Activated naive CD8-positive, alpha-beta T cell treated with anti-CD3 and anti-CD28 coated beads, Interleukin-2, amount 10 ng/mL, durations not matched to agents 7 days and 5 days (primary cell): ENCODE data around the gene TBC1D14. TPM values are rescaled to one million over a fixed set of nuclear protein-coding genes. Genes with fewer than 3 reads are reported as not detected.
A peak's percentile ranks its signal among the peaks of the same experiment; 100 is the strongest.
"Not testable (repeated sequence)": the region's sequence is repeated elsewhere in the genome, so short reads cannot be mapped to it uniquely, and the experiment has no call there.

Experiments used
- ATAC-seq: fragments of 150-1000 bp; cut with Tn5 transposase; one replicate; pipeline ENCODE4 v1.10.0; 2021; ENCODE audit warnings: low read depth, moderate library complexity
- POLR2A ChIA-PET: fragments of 350-600 bp; sonication (Branson Sonifier 250); formaldehyde crosslinking; loops from one replicate; lab custom pipeline; 2021; ENCODE audit warnings: antibody characterized with exemption; lab: Charles Lee
- DNase-seq: peaks from one replicate; pipeline ENCODE4 v3.0.0; 2021
- H3K27ac Mint-ChIP-seq: one replicate; pipeline ENCODE4 v1.8.0; 2022; ENCODE audit warnings: mild to moderate bottlenecking, mixed read lengths
- H3K27me3 Mint-ChIP-seq: one replicate; pipeline ENCODE4 v1.8.0; 2022; ENCODE audit warnings: mild to moderate bottlenecking, moderate library complexity, mixed read lengths
- H3K36me3 Mint-ChIP-seq: one replicate; pipeline ENCODE4 v1.8.0; 2021; ENCODE audit warnings: mild to moderate bottlenecking, mixed read lengths
- H3K4me1 Mint-ChIP-seq: one replicate; pipeline ENCODE4 v1.8.0; 2021; ENCODE audit warnings: mixed read lengths
- H3K4me3 Mint-ChIP-seq: one replicate; pipeline ENCODE4 v1.8.0; 2022; ENCODE audit warnings: mild to moderate bottlenecking, moderate library complexity, mixed read lengths
- H3K9me3 Mint-ChIP-seq: one replicate; pipeline ENCODE4 v1.8.0; 2021; ENCODE audit warnings: mixed read lengths
- total RNA-seq, 2 experiments: library from RNA; stranded (reverse); gene quantifications; one replicate each; pipeline ENCODE4 v1.2.3, GENCODE V29; 2021

The TBC1D14 gene
- total RNA-seq, 2 experiments from 2014 or later, result 44.5 to 52.3 TPM

- DNase-seq (no peak), ATAC-seq (no peak)
- H3K4me1 Mint-ChIP-seq, result peaks cover 35% of the 10 kb centered on the region
- no peak overlapping the region for H3K27ac Mint-ChIP-seq
- peaks cover 6% of the 10 kb centered on the region for H3K27me3 Mint-ChIP-seq
- H3K4me3 Mint-ChIP-seq, result peak overlapping the region; percentile 25
- POLR2A ChIA-PET, result interaction anchor here (2.1 to 2.6 kb wide), 4 partner anchors 8 to 160 kb away, joined by 16 to 70 read pairs (median 22); partner anchors contain the start of gene GRPEL1
- H3K9me3 Mint-ChIP-seq, result no peaks in the 10 kb centered on the region
- H3K36me3 Mint-ChIP-seq, result peaks cover 3% of the 10 kb centered on the region
These were observed 1.9 kb upstream of the TBC1D14 start for GRCh38 chr4:6907658-6908191.

- Mint-ChIP-seq H3K27me3 (peaks cover 6% of the 10 kb centered on the region), H3K4me3 (peak overlapping the region; percentile 92), H3K36me3 (peaks cover 3% of the 10 kb centered on the region), H3K27ac (peak overlapping the region; percentile 88), H3K9me3 (no peaks in the 10 kb centered on the region), H3K4me1 (peaks cover 37% of the 10 kb centered on the region)
- ATAC-seq, result no peak
- no peak for DNase-seq
- POLR2A ChIA-PET, result interaction anchor here (0.7 to 2.6 kb wide), 21 partner anchors 9 to 268 kb away, joined by 3 to 70 read pairs (median 7); partner anchors contain the start of genes BLOC1S4, GRPEL1, MRFAP1 and TADA2B
These were observed 1.1 kb upstream of the TBC1D14 start for GRCh38 chr4:6908432-6909112.

GRCh38 chr4:6909970-6910339 is 329 bp downstream of the TBC1D14 start:
- DNase-seq (no peak), ATAC-seq (peak; percentile 16)
- Mint-ChIP-seq H3K4me3 (peak overlapping the region; percentile 94), H3K9me3 (no peaks in the 10 kb centered on the region), H3K4me1 (peaks cover 35% of the 10 kb centered on the region), H3K27me3 (peaks cover 6% of the 10 kb centered on the region), H3K27ac (peak overlapping the region; percentile 95), H3K36me3 (peaks cover 3% of the 10 kb centered on the region)
- POLR2A ChIA-PET, result interaction anchor here (0.6 to 2.6 kb wide), 17 partner anchors 8 to 269 kb away, joined by 3 to 70 read pairs (median 8); partner anchors contain the start of genes BLOC1S4, GRPEL1, MRFAP1 and TADA2B

GRCh38 chr4:6910340-6910959 is 824 bp downstream of the TBC1D14 start:
- Mint-ChIP-seq H3K4me1 (peaks cover 35% of the 10 kb centered on the region), H3K9me3 (no peaks in the 10 kb centered on the region), H3K36me3 (peaks cover 3% of the 10 kb centered on the region), H3K4me3 (peak overlapping the region; percentile 94), H3K27me3 (peaks cover 6% of the 10 kb centered on the region), H3K27ac (peak overlapping the region; percentile 95)
- DNase-seq, result no peak
- POLR2A ChIA-PET, result interaction anchor here (0.6 to 2.5 kb wide), 5 partner anchors 16 to 194 kb away, joined by 4 to 23 read pairs (median 8); partner anchors contain the start of gene BLOC1S4
- ATAC-seq, result no peak

GRCh38 chr4:6910960-6911874 is 1.6 kb downstream of the TBC1D14 start:
- no peaks in the 10 kb centered on the region for H3K9me3 Mint-ChIP-seq
- H3K36me3 Mint-ChIP-seq, result peaks cover 3% of the 10 kb centered on the region
- peaks cover 6% of the 10 kb centered on the region for H3K27me3 Mint-ChIP-seq
- H3K4me3 Mint-ChIP-seq, result peak overlapping the region; percentile 94
- ATAC-seq (no peak), DNase-seq (no peak)
- peaks cover 35% of the 10 kb centered on the region for H3K4me1 Mint-ChIP-seq
- POLR2A ChIA-PET, result interaction anchor here (1.0 to 2.5 kb wide), 4 partner anchors 31 to 194 kb away, joined by 3 to 19 read pairs (median 6); partner anchors contain the start of genes BLOC1S4 and TADA2B
- peak overlapping the region; percentile 95 for H3K27ac Mint-ChIP-seq

GRCh38 chr4:6911917-6912316 is 2.3 kb downstream of the TBC1D14 start:
- H3K9me3 Mint-ChIP-seq, DNase-seq, H3K27me3 Mint-ChIP-seq, ATAC-seq, H3K27ac Mint-ChIP-seq, H3K36me3 Mint-ChIP-seq, H3K4me3 Mint-ChIP-seq: not testable (repeated sequence)
- POLR2A ChIA-PET, result interaction anchor here (1.0 to 2.5 kb wide), 3 partner anchors 75 to 156 kb away, joined by 3 to 8 read pairs (median 6); partner anchors contain the start of genes GRPEL1 and TADA2B
- H3K4me1 Mint-ChIP-seq, result peaks cover 42% of the 10 kb centered on the region

- no peak overlapping the region for H3K27ac Mint-ChIP-seq
- POLR2A ChIA-PET, result interaction anchor here (1.0 to 2.5 kb wide), 5 partner anchors 14 to 156 kb away, joined by 3 to 8 read pairs (median 4); partner anchors contain the start of genes GRPEL1 and TADA2B
- no peaks in the 10 kb centered on the region for H3K9me3 Mint-ChIP-seq
- peaks cover 47% of the 10 kb centered on the region for H3K4me1 Mint-ChIP-seq
- peak overlapping the region; percentile 23 for H3K4me3 Mint-ChIP-seq
- H3K27me3 Mint-ChIP-seq, result peaks cover 3% of the 10 kb centered on the region
- no peak for DNase-seq
- no peak for ATAC-seq
- H3K36me3 Mint-ChIP-seq, result peaks cover 3% of the 10 kb centered on the region
These were observed 2.8 kb downstream of the TBC1D14 start for GRCh38 chr4:6912441-6912840.

GRCh38 chr4:6913350-6913905 is 3.8 kb downstream of the TBC1D14 start:
- no peak overlapping the region for H3K27ac Mint-ChIP-seq
- H3K36me3 Mint-ChIP-seq, result peaks cover 1% of the 10 kb centered on the region
- no peak for ATAC-seq
- POLR2A ChIA-PET, result interaction anchor here (0.6 to 1.8 kb wide), 5 partner anchors 13 to 155 kb away, joined by 3 to 6 read pairs (median 3); partner anchors contain the start of gene GRPEL1
- DNase-seq, result no peak
- H3K27me3 Mint-ChIP-seq, result peaks cover 1% of the 10 kb centered on the region
- H3K9me3 Mint-ChIP-seq, result no peaks in the 10 kb centered on the region
- H3K4me3 Mint-ChIP-seq, result no peak overlapping the region
- H3K4me1 Mint-ChIP-seq, result peaks cover 48% of the 10 kb centered on the region

- DNase-seq, result no peak
- Mint-ChIP-seq H3K27me3 (no peaks in the 10 kb centered on the region), H3K9me3 (no peaks in the 10 kb centered on the region), H3K4me3 (no peak overlapping the region), H3K36me3 (peaks cover 1% of the 10 kb centered on the region), H3K4me1 (peaks cover 48% of the 10 kb centered on the region), H3K27ac (no peak overlapping the region)
- no peak for ATAC-seq
- POLR2A ChIA-PET, result interaction anchor here (0.6 to 1.8 kb wide), 3 partner anchors 12 to 154 kb away, joined by 3 to 4 read pairs (median 3); partner anchors contain the start of gene GRPEL1
These were observed 4.8 kb downstream of the TBC1D14 start for GRCh38 chr4:6914448-6914847.

- Mint-ChIP-seq H3K4me3 (no peak overlapping the region), H3K36me3 (peaks cover 1% of the 10 kb centered on the region), H3K27me3 (no peaks in the 10 kb centered on the region), H3K9me3 (no peaks in the 10 kb centered on the region), H3K27ac (peak overlapping the region; percentile 9), H3K4me1 (peaks cover 47% of the 10 kb centered on the region)
- DNase-seq, result no peak
- no peak for ATAC-seq
- POLR2A ChIA-PET, result interaction anchor here (1.2 kb wide), 1 partner anchor 153 kb away, joined by 3 read pairs; the partner anchor contains the start of gene GRPEL1
These were observed 5.7 kb downstream of the TBC1D14 start for GRCh38 chr4:6915041-6916005.

GRCh38 chr4:6916069-6916586 is 6.5 kb downstream of the TBC1D14 start:
- POLR2A ChIA-PET, result interaction anchor here (0.7 to 1.9 kb wide), 2 partner anchors 10 to 129 kb away, joined by 3 to 12 read pairs; no protein-coding TSS in a partner anchor
- no peak for ATAC-seq
- H3K27ac Mint-ChIP-seq, result peak overlapping the region; percentile 89
- no peaks in the 10 kb centered on the region for H3K9me3 Mint-ChIP-seq
- H3K4me1 Mint-ChIP-seq, result peaks cover 42% of the 10 kb centered on the region
- no peaks in the 10 kb centered on the region for H3K27me3 Mint-ChIP-seq
- peaks cover 1% of the 10 kb centered on the region for H3K36me3 Mint-ChIP-seq
- peak overlapping the region; percentile 69 for H3K4me3 Mint-ChIP-seq
- DNase-seq, result no peak
